Measurements from ENCODE around the gene PRDX5. TPM values are rescaled to one million over a fixed set of nuclear protein-coding genes. Genes with fewer than 3 reads are reported as not detected.
A peak's percentile ranks its signal among the peaks of the same experiment; 100 is the strongest.

The PRDX5 gene
- total RNA-seq, 6 donors from 2014 or later = 146 to 493 (median 309) TPM

GRCh38 chr11:64338716-64339115, 20.8 kb downstream of the PRDX5 start:
- Histone ChIP-seq H3K4me3 (no peak overlapping the region), H3K27ac (peak overlapping the region in 3 of 4 donors; percentile 16 to 82 (median 21)), H3K4me1 (peaks cover 17 to 39% (median 34%) of the 10 kb centered on the region in 4 donors), H3K9me3 (no peaks in the 10 kb centered on the region), H3K36me3 (no peaks in the 10 kb centered on the region), H3K27me3 (no peaks in the 10 kb centered on the region)
- 77 to 80% methylated on average over 7 to 8 of the region's 8 CpGs for WGBS, 2 donors
- DNase-seq (no peak), ATAC-seq (ENCODE audit: low FRiP score in 2 of 2) (no peak)
- TF ChIP-seq, protein P1, sequence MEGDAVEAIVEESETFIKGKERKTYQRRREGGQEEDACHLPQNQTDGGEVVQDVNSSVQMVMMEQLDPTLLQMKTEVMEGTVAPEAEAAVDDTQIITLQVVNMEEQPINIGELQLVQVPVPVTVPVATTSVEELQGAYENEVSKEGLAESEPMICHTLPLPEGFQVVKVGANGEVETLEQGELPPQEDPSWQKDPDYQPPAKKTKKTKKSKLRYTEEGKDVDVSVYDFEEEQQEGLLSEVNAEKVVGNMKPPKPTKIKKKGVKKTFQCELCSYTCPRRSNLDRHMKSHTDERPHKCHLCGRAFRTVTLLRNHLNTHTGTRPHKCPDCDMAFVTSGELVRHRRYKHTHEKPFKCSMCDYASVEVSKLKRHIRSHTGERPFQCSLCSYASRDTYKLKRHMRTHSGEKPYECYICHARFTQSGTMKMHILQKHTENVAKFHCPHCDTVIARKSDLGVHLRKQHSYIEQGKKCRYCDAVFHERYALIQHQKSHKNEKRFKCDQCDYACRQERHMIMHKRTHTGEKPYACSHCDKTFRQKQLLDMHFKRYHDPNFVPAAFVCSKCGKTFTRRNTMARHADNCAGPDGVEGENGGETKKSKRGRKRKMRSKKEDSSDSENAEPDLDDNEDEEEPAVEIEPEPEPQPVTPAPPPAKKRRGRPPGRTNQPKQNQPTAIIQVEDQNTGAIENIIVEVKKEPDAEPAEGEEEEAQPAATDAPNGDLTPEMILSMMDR (IDR thresholded peaks at IDR 0.05) = no peak
- TF ChIP-seq POLR2A (IDR thresholded peaks at IDR 0.05) (no peak), EP300 (IDR thresholded peaks at IDR 0.05) (no peak)

DNA sequence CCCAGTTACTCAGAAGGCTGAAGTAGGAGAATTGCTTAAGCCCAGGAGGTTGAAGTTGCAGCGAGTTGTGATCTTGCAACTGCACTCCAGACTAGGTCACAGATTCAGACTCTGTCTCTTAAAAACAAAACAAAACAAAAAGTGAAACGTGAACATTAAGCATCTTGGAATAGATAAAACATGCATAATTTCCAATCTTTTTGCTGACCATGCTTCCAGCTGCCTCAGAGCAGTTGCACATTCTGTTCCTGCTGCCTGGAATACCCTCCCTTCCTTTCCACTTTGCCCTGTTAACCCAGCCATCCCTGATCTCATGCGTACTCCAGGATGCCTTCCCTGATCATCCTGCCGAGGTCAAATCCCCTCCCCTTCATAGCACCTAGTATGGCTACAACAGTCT, 21.4 kb downstream of the PRDX5 start:
- Histone ChIP-seq H3K36me3 (no peaks in the 10 kb centered on the region), H3K27me3 (no peaks in the 10 kb centered on the region), H3K4me1 (peaks cover 17 to 39% (median 34%) of the 10 kb centered on the region in 4 donors), H3K27ac (peak overlapping the region in 3 of 4 donors; percentile 48 to 83 (median 82)), H3K9me3 (no peaks in the 10 kb centered on the region), H3K4me3 (peak overlapping the region in 1 of 4 donors; percentile 49)
- TF ChIP-seq POLR2A (IDR thresholded peaks at IDR 0.05) = no peak
- TF ChIP-seq EP300 (IDR thresholded peaks at IDR 0.05) = no peak
- TF ChIP-seq POLR2AphosphoS5 (IDR thresholded peaks at IDR 0.05) = no peak
- TF ChIP-seq, protein P1 (IDR thresholded peaks at IDR 0.05) = no peak
- no peak for DNase-seq
- 58 to 72% methylated on average over 4 of the region's 4 CpGs for WGBS, 2 donors
- ATAC-seq (ENCODE audit: low FRiP score in 2 of 2) = no peak

DNA sequence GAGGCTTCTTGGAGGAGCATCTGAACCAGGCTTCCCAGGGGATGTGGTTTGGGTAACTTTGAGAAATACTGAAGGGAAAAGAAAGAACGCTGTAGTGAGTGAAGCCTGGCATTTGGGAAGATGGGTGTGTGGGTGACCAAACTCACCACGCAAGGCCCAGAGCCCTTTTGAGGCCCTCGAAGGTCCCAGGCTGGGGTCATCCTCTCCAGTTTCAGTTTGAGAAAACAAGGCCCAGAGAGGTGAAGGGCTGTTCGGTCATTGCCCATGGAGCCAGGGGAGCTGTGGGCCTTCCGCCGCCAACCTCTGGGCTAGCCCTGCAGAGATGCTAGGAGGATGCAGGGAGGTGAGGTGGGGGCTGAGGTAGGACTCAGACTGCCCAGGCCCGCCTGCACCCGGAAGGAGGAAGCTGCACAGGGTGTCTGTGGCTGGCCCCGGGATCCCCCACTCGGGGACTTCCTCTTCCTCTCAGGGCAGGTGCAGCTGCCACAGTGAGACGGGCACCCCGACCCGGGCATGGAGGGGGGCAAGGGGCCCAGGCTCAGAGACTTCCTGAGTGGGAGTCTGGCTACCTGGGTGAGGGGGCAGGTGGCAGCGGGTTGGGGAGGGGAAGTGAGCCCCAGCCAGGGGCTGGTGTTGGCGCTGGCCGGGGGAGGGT, 22.0 kb downstream of the PRDX5 start, which contains the start of gene CCDC88B:
Gene CCDC88B, plus strand, starts transcription at position 451 of the 655 bp plus-strand sequence. Its CDS starts 63 bp downstream, at position 514.
- peak; percentile 54 to 56 for ATAC-seq (ENCODE audit: low FRiP score in 2 of 2)

GRCh38 chr11:64340671-64341335, 22.9 kb downstream of the PRDX5 start:
- Histone ChIP-seq H3K4me3 (peak overlapping the region in 3 of 4 donors; percentile 34 to 49 (median 46)), H3K9me3 (no peaks in the 10 kb centered on the region), H3K36me3 (no peaks in the 10 kb centered on the region), H3K27me3 (no peaks in the 10 kb centered on the region), H3K27ac (peak overlapping the region; percentile 48 to 83 (median 74)), H3K4me1 (peaks cover 12 to 34% (median 27%) of the 10 kb centered on the region in 4 donors)
- 35 to 36% methylated on average over 25 to 28 of the region's 33 CpGs for WGBS, 2 donors
- DNase-seq (peak; percentile 72 to 94), ATAC-seq (ENCODE audit: low FRiP score in 2 of 2) (peak in 1 of 2 donors; percentile 36)
- TF ChIP-seq EP300 (IDR thresholded peaks at IDR 0.05) = no peak
- no peak for TF ChIP-seq POLR2AphosphoS5 (IDR thresholded peaks at IDR 0.05)
- TF ChIP-seq, protein P1 (IDR thresholded peaks at IDR 0.05) = no peak

More for the DNA sequence above, 22.0 kb downstream of the PRDX5 start, which contains the start of gene CCDC88B:
- H3K9me3 ChIP-seq = no peaks in the 10 kb centered on the region
- peak; percentile 86 to 87 for DNase-seq
- 56 to 67% methylated on average over 12 to 16 of the region's 16 CpGs for WGBS, 2 donors
- peak within 1 kb of the TSS in 3 of 4 donors; percentile 34 to 49 (median 46) for H3K4me3 ChIP-seq
- TF ChIP-seq EP300 (IDR thresholded peaks at IDR 0.05) = no peak
- peak in 1 of 2 donors; percentile 55 for TF ChIP-seq POLR2AphosphoS5 (IDR thresholded peaks at IDR 0.05)
- TF ChIP-seq POLR2A (IDR thresholded peaks at IDR 0.05) = peak in 1 of 4 donors; percentile 43
- no peaks in the 10 kb centered on the region for H3K27me3 ChIP-seq
- H3K36me3 ChIP-seq = no peaks in the 10 kb centered on the region
- H3K27ac ChIP-seq = peak within 1 kb of the TSS; percentile 48 to 83 (median 74)
- H3K4me1 ChIP-seq = peaks cover 17 to 38% (median 32%) of the 10 kb centered on the region in 4 donors

- H3K36me3 ChIP-seq = no peaks in the 10 kb centered on the region
- H3K4me3 ChIP-seq = peak overlapping the region in 2 of 4 donors; percentile 34 to 49
- H3K27ac ChIP-seq = peak overlapping the region in 2 of 4 donors; percentile 82 to 83
- H3K9me3 ChIP-seq = no peaks in the 10 kb centered on the region
- no peaks in the 10 kb centered on the region for H3K27me3 ChIP-seq
- WGBS, 2 donors = 70 to 74% methylated on average over 10 to 21 of the region's 21 CpGs
- peak in 1 of 2 donors; percentile 83 for DNase-seq
- no peak for ATAC-seq (ENCODE audit: low FRiP score in 2 of 2)
- peaks cover 12 to 34% (median 27%) of the 10 kb centered on the region in 4 donors for H3K4me1 ChIP-seq
- no peak for TF ChIP-seq POLR2A (IDR thresholded peaks at IDR 0.05)
- TF ChIP-seq, protein P1 (IDR thresholded peaks at IDR 0.05) = no peak
- no peak for TF ChIP-seq EP300 (IDR thresholded peaks at IDR 0.05)
- TF ChIP-seq POLR2AphosphoS5 (IDR thresholded peaks at IDR 0.05) = no peak
Observed at GRCh38 chr11:64341429-64341828, 23.5 kb downstream of the PRDX5 start.

All from upper lobe of left lung (tissue), 6 donors.